ENCODE results near the gene MRTFB.

Gene MRTFB

DNA sequence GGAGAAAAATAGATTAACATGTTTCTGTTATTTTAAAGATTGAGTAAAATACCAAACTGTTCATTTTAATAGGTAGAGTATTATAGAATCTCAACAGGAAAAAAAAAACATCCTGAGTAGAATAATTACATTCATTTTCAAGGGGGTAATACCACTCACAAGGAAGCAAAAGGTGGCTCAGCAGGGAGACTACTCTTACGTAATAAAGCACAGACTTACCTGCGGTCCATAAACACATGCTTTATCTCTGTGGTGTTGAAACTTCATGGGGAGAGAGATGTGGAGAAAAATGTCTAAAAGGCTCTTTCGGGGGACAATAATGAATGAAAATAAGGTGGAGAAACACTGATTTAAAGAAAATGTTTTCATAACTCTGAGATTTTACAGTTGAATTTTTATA is 171.7 kb downstream of the MRTFB start:
- no peak for DNase-seq

DNA sequence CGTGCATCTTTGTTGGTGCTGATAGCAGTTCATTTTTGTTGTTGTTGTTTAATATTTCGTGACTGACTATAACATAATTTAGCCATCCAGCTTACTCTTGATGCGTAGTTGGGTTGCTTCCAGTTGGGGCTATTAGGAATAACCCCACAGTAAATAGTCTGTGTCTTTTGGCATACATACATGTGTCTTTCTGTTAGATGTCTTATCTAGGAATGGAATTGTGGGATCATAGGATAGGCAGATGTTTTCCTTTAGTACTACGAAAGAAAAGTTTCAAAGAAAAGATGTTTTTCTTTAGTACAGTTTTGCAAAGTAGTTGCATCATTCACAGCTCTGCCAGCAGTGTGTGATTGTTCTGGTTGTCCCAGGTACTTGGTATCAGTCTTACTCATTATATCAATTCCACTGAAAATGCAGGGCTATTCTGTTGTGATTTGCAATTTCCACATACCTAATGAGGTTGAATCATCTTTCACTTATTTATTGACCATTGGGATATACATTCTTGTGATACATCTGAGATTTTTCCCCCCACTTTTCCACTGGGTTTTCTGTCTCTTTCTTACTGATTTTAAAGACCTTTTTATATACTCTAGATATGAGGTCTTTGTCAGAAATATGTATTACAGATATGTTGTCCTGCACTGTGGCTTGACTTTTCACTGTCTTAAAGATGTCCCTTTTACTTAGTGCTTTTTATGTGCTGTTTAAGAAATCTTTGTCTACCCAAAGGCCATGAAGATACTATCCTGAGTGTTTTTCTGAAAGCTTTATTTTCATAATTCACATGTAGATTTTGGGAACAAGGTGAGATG is 173.3 kb downstream of the MRTFB start:
- no peak for DNase-seq

DNA sequence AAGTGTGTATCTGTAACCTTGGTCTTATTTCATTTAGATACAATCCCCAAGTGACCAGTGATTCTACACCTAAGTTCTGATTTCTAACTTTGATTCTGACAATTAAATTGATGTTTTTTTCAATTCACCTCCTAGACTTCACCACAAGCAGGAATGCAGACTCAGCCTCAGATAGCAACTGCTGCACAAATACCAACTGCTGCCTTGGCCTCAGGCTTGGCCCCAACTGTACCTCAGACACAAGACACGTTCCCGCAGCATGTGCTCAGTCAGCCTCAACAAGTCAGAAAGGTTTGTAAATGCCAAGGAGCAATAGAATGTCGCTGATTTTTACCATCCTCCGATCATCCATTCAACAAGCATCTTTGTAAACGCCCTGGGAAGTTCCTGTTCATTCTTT is 177.7 kb downstream of the MRTFB start:
- DNase-seq = no peak

DNA sequence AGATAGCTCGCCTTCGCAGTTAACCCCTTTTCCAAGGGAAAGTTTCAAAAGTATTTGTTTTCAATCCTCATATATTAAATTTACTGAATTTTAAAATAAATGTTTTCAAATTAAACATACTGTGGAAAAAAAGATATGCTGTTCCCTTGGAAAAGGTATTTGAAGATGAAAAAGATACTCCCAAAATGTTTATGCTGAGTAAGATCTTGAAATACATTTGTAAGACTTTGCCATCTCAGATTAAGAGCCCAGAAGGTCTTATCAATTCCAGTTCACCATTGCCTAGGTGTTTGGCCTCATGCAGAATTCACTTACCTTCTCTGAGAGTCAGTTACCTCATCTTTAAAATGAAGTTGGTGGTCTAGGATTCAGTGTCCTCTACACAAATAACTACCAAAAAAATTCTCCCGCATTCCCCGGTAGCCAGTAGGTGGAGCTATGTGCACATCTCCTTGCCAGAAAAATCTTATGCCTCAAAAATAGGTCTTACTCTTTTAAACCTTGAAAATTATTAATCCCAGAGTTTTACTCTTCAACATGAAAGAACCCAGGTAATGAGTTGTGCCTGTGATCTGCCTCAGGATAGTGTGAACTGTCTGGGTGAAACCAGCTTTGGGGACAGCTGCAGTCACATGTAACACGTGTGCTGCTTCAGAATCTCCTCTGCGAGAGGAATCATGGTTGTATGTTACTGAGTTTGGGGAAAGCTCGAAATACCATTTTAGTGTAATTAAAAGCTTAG is 178.3 kb downstream of the MRTFB start:
- DNase-seq = peak; percentile 70

DNA sequence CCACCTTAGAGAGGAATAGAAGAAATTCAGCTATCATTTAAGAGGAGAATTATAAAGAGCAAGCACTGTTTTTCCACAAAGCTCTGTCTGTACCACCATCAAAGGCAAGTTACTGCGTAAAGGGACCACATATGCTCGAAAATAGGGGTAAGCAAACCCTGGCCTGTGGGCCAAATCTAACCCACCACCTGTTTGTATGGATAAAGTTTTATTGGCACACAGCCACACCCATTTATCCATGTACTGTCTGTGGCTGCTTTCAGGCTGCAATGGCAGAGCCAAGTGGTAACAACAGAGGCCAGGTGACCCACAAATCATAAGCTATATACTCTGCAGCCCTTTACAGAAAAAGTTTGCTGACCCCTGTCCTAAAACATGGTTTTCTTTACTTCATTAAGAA is 180.3 kb downstream of the MRTFB start:
- DNase-seq = no peak

DNA sequence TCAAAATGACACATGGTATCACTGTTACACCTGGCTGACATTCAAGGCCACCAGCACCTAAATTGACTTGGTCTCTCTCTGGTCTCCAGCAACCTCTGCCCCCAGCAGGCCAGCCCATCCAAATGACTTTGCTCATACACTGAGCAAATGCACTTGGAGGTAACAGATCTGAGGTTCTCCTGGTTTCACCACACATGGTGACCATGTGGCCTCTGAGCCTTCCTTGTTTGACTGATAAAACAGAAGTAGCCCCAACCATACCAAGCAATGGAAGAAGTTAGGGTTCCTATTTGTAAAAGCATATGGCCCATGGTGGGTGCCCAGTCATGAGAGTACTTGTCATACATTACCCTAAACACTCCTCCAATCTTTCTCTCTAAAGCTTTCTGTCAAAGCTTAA is 181.7 kb downstream of the MRTFB start:
- DNase-seq = no peak

DNA sequence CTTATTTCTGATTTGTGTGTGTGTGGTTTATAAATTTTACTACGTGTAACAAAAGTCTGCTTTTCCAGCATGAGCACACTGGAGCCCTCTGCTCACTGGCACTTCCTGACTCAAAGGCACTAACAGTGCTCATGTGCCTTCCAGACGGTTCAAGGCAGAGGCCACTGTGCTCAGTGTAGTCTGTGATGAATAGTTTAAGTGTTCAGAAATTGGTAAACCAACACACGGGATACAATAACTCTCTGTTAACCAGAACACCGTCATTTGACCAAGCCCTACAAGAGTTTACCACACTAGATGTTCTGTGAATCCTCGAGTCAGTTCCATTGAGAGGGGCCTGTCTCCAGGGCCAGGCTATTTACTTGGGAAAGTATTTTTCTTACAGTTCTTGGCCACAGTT is 191.9 kb downstream of the MRTFB start:
- no peak for DNase-seq

DNA sequence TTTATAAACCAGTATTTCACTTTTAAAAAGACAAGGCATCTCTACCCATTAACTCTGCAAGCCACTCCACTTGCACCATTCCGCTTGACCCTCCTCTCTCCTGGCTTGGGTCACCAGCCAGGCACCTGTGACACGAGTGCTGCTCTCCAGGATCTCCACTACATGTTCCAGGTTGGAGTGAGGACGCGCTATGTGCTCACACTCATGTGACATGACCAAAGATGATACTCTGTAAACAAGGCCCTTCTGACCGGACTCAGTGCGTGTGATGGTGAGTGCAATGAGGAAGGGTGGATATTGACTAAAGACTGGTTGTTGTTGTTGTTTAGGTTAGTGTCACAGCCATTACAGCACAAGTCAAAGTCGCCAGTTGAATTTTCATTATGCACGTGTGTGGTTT is 192.7 kb downstream of the MRTFB start:
- DNase-seq = no peak

DNA sequence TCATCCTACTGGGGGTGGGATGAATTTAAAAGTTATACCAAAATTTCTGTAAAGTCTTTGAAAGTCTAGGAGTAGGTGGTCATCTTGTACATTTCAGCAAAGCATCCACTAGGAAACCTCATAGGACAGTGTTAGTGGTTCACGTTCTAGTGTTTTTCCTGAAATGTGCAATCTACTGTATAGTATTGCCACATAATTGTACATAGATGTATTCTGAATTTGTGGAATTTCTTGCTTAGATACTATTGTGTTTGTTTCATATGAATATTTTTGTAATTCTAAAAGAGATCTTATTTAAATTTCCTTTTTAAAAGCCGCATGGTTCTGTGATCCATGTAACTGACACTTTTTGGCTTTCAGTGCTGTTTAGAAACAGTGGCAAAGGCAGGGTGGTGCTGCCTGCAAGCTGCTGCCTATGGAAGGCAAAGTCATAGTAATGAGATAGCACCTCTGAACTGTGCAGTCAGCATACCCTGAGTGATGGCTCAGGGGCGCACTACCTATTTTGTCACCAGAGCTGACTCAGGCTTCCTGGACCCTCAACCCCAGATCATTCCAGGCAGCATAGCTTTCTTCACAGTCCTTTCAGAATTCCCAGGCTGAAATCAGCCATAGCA is 193.3 kb downstream of the MRTFB start:
- no peak for DNase-seq

DNA sequence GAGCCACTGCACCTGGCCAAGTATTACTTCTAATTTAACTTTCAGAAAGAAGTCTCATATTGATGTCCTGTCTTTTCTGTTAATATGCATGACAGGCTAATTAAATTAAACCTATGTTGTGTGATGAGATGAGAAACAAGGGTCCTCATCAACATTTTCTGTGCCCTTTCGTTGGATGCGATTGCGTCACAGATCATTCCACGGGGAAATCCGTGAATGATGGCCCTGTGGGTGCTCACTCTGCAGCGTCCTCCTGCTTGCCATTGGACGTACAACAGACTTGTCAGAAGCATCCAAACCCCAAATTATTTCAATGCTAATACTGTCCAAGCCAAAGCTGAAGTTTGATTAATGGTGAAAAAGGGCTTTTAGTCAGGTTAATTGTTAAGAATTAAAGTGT is 197.0 kb downstream of the MRTFB start:
- DNase-seq = no peak

DNA sequence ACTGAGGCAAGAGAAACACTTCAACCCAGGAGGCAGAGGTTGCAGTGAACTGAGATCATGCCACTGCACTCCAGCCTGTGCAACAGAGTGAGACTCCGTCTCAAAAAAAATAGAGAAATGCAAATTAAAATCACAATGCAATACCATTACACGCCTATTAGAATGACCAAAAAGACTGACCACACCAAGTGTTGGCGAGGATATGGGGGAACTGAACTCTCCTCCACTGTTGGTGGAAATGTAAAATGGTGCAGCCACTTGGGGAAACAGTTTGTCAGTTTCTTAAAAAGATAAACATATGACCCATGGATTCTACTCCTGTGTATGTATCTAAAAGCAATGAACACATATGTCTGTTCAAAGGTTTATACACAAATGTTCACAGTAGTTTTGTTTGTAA is 204.8 kb downstream of the MRTFB start:
- DNase-seq = no peak

DNA sequence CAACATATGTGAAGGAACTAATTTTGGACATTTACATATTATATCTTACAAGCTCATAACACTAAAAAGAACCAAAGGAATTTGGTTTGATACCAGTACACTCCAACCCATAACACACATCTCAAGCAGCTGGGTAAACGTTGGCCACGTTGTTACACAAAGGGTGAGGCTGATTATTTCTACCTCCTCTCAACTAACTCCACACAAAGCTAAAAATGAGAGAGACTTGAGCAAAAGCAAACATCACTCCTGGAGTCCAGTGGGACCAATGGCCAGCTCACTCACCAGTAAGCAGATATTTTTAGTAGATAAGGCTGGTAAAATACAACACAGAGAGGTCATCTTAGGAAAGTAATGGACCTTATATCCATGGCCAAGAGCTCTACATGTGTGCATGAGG is 207.6 kb downstream of the MRTFB start:
- DNase-seq = no peak

DNA sequence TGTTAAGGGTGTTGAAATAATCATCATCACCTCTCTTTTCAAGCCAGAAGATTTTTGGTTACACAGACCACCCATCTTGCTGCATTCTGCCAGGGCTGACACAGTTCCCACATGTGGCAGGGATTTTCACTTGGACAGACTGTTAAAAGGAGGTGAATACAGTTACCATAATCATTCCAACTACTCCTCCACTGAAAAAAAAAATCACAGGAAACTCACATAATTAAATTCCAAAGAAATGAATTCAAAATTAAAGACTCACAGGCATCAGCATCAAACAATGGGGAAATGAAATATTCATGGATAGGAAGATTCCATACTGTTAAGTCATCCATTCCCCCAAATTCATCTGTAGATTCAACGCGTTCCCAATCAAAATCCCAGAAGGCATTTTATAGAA is 209.4 kb downstream of the MRTFB start:
- DNase-seq = no peak

DNA sequence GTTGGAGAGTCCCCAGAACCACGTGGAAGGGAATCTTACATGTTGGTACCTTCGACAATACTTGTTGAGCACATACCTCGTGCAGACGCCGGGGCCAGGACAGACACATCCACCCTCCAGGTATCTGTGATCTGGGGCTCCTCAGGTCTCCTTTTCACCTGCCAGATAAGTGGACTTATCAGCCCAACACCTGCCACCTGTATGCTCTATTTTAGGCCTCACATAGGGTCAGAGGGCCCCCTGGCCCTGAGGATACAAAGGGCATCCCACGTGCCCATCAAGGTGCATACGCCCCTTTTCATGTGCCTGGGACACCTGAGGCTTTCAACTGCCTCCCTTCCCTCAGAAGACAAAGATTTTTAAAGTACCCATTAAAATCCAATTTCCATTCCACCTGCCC is 212.7 kb downstream of the MRTFB start:
- DNase-seq = no peak

DNA sequence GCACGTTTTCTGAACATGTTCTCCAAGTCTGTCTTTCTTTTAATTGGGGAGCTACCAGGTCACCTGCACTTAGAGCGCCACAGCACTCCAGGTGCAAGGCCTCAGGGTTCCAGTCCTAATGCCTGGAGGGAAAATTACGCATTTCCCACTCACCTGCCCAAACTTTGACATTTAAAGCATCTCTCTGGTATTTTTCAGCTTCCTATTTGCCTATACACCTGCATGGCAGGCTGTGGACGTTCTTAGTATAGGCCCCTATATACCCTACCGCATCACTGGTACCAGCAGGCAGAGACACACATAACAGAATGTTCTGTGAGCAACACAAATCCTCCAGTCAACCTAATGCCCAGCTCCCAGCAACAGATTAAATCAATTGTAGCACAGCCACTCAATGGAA is 213.3 kb downstream of the MRTFB start:
- DNase-seq = no peak

DNA sequence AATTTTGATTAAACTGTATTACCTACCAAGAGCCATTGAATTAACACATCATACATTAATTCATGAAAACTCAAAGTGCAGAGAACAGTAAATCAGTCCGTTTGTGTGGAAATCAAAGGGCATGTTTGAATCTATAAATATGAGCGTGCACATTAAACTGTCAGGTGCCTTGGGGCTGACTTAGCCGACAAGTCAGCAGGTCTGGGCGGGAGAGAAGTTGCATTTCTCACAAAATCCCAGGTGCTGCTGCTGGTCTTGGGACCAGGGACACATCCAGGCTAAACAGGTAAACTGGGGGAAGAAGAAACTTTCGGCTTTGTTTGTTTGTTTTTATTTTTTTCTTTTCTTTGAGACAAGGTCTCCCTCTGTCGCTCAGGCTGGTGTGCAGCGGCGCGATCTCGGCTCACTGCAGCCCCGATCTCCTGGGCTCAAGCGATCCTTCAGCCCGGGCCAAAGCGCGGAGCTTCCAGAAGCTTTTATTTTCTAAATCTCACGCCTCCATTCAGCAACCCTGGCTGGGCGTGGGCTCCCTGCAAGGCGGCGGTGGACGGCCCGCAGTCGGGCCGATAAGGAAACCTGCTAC is 213.9 kb downstream of the MRTFB start:
- no peak for DNase-seq

DNA sequence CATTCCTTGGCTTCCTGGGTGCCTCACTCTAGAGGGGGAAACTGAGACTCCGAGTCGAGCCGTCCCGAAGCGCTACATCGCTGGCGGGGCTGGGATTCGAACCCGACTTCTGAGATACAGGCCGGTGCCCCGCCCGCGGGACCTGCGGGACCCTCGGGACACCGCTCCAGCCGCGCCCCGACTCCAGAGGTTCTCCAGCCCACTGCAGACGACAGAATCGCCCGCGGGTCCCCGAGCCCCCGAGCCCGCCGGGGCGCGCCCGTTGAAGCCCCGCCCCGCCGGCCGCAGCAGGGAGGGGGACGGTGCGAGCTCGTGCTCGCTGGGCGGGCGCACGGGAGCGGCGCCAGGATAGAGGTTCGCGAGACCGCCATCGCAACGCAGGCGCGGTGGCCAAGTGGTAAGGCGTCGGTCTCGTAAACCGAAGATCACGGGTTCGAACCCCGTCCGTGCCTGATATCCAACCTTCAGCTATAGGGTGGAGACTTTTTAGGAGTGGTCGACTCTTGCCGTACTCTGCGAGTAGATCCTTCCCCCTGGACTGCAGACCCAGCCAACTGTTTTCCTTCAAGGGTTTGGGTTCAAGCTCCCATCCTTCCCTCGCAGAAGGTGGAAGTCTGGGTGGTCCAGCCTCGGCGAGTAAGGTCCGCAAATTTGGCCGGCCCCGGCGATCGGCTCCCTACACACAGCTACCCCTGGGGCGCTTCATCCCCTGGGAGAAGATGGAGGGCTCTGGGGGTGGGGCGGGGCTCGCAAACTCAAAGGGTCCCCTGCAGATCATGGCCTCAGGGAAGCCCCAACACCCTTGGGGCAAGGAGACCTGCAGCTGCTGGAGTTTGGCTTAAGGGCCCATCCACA is 214.6 kb downstream of the MRTFB start:
- DNase-seq = peak; percentile 99

DNA sequence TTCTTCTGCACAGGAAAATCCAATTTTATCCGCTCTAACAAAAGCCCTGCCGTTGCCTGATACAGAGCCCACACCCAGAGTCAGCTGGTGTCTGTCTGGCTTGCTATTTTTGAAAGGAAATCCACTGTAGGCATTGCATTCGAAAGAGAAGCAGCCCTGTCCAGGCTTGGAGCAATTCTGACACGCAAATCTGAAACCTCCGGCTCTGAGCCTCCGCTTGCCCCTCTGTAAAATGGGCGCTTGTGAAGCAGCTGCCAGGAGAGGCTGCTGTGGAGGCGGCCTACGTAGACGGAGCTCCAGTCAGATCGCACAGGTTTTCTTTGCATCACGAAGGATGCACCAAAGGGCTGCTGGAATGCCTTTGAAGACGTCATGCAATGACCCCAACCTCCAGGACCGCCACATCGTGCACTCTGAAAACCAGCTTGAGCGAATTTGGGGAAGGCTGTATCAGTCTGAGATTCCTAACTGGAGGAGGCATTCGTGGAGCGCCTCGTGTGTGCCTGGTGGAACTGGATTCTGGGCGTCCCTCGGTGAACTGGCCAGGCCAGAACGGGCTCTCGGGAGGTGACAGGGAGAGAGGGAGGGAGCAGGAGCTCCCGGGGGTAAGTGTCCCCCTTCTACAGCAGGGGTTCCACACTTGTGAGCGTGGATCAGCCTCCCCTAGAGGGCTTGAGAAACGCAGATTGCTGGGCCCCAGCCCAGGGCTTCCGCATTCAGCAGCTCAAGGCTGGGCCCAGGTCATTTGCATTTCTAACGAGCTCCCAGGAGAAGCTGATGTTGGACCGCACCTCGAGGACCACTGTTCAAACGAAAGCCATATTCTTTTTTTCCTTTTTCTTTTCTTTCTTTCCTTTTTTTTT is 215.5 kb downstream of the MRTFB start:
- no peak for DNase-seq

DNA sequence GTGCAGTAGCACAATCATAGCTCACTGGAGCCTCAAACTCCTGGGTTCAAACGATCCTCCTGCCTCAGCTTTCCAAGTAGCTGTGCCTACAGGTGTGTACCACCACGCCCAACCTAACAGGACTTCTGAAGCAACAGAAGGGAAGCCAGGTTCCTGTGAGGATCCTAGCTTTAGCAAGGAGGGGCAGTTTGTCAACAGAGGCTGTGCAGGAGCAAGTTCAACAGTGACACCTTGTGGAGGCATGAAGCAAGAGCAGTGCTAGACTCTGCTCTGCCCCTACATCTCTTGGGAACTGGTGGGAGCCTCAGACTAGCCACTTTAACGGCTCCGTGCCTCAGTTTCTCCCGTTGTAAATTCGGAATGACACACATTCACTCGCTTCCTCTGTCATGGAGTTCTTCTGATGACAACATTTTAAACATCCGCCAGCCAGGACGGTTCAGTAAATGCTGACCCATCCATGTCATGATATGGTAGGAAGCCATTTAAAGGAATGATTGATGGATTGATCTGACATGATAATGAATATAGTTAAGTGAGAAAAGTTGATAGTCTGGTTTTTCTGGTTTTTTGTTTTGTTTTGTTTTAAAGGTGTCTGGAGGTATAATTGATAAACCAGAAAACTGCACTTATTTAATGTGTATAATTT is 218.7 kb downstream of the MRTFB start:
- DNase-seq = no peak

DNA sequence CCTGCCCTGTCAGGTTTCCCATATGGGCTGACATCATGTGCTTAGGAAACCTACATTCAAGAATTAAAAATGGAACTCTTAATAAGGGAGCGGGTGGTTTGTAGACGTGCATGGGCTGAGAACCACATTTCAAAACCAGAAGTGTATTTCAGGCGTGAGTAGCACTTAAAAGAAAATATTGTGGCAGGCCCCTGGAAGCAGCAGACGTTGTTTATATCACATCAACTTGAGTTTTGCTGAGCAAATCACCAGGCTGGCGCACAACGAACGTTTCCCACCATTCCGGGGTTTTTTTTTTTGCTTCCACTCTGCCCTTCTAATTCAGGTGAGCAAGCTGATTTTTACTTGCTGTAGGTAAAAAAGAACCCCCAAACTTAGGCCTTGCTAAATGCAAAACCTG is 220.2 kb downstream of the MRTFB start:
- DNase-seq = no peak
